Endothelial cell of umbilical vein (primary cell): ENCODE measurements around the gene ACVRL1. TPM values are rescaled to one million over a fixed set of nuclear protein-coding genes. Genes with fewer than 3 reads are reported as not detected.

Source experiments
- BruUV-seq: library from RNA; stranded (reverse); fragments of 400-500 nt; replicated peaks from 2 replicates; lab custom pipeline; 2021; lab: Mats Ljungman, UMichigan
- CTCF ChIA-PET: fragments of 300-600, 350-600 bp; sonication (Branson Sonifier 250); formaldehyde crosslinking; loops from one replicate; lab custom pipeline; 2021; ENCODE audit warnings: antibody characterized with exemption, inconsistent platforms; lab: Charles Lee
- POLR2A ChIA-PET: fragments of 300-600, 350-600 bp; sonication (Branson Sonifier 250); formaldehyde crosslinking; loops from one replicate; lab custom pipeline; 2021; ENCODE audit warnings: antibody characterized with exemption, inconsistent platforms; lab: Charles Lee
- DNase-seq: peaks from one replicate; pipeline ENCODE4 v3.0.0-alpha.2; 2011; ENCODE audit warnings: low read depth, low spot score
- FAIRE-seq: peaks from 2 replicates; lab custom pipeline; 2011; peaks lifted over from hg19 to GRCh38; lab: Jason Lieb, UNC
- H2AFZ ChIP-seq: 2 replicates; pipeline ENCODE4 v1.6.0; 2012; ENCODE audit warnings: low read depth, low read length, control low read depth, inconsistent platforms
- H3K27ac ChIP-seq: 2 replicates; pipeline ENCODE4 v1.5.1; 2011; ENCODE audit warnings: low read depth, mild to moderate bottlenecking, control low read depth, low read length, moderate library complexity; ENCODE audit not compliant: insufficient read depth
- H3K27me3 ChIP-seq, 2 experiments: 2 replicates each; pipeline versions ENCODE4 v1.6.0 to v1.6.1; 2011; ENCODE audit warnings: low read length in 2 of 2, mixed read lengths in 1 of 2; ENCODE audit not compliant: control insufficient read depth in 2 of 2, insufficient read depth in 2 of 2
- H3K36me3 ChIP-seq, 2 experiments: 2 replicates in 1 of 2; 3 replicates in 1 of 2; pipeline ENCODE4 v1.5.1; 2011; ENCODE audit warnings: low read length in 2 of 2, mild to moderate bottlenecking in 1 of 2, moderate library complexity in 1 of 2; ENCODE audit not compliant: control insufficient read depth in 2 of 2, insufficient read depth in 2 of 2; ENCODE audit errors: extremely low read depth in 1 of 2
- H3K4me1 ChIP-seq: 3 replicates; pipeline ENCODE4 v1.5.1; 2011; ENCODE audit warnings: mild to moderate bottlenecking, low read length; ENCODE audit not compliant: control insufficient read depth, insufficient read depth; ENCODE audit errors: extremely low read depth
- H3K4me2 ChIP-seq: 2 replicates; pipeline ENCODE4 v1.6.1; 2011; ENCODE audit warnings: low read length, control low read depth, mixed read lengths; ENCODE audit not compliant: insufficient read depth
- H3K4me3 ChIP-seq, 3 experiments: fragments of 200-600 bp in 1 of 3; sonication (generic), shearing (Covaris generic) in 1 of 3; replicated peaks in 1 of 3; 2 replicates each; pipeline ENCODE4 v1.5.1; 2011 to 2016; ENCODE audit warnings: control low read depth in 3 of 3, low read length in 3 of 3, mild to moderate bottlenecking in 2 of 3, inconsistent platforms in 1 of 3, low read depth in 1 of 3, moderate library complexity in 1 of 3; ENCODE audit not compliant: insufficient read depth in 1 of 3
- H3K79me2 ChIP-seq: 2 replicates; pipeline ENCODE4 v1.6.0; 2012; ENCODE audit warnings: low read length, inconsistent platforms; ENCODE audit not compliant: control insufficient read depth, insufficient read depth
- H3K9ac ChIP-seq: replicated peaks from 2 replicates; pipeline ENCODE3; 2011; ENCODE audit warnings: low read length, control low read depth; ENCODE audit not compliant: insufficient read depth; ENCODE audit errors: extremely low read depth
- H3K9me1 ChIP-seq: replicated peaks from 3 replicates; pipeline ENCODE4 v1.6.0; 2011; ENCODE audit warnings: mild to moderate bottlenecking, low read length; ENCODE audit not compliant: control insufficient read depth, insufficient read depth; ENCODE audit errors: extremely low read depth
- H3K9me3 ChIP-seq: replicated peaks from 2 replicates; pipeline ENCODE4 v1.5.1; 2012; ENCODE audit warnings: low read length, inconsistent platforms; ENCODE audit not compliant: control insufficient read depth, insufficient read depth
- H4K20me1 ChIP-seq: replicated peaks from 2 replicates; pipeline ENCODE3; 2011; ENCODE audit warnings: mild to moderate bottlenecking, low read length; ENCODE audit not compliant: control insufficient read depth, insufficient read depth; ENCODE audit errors: extremely low read depth
- GATA2 ChIP-seq: IDR thresholded peaks from 2 replicates; pipeline ENCODE4 v1.7.0; 2011; ENCODE audit warnings: low read depth, mild to moderate bottlenecking, moderate library complexity, mixed read lengths, low read length; ENCODE audit not compliant: insufficient read length, insufficient read depth
- JUN ChIP-seq: IDR thresholded peaks from 2 replicates; pipeline ENCODE4 v1.6.1; 2011; ENCODE audit warnings: borderline replicate concordance, low read depth; ENCODE audit not compliant: insufficient read length, insufficient read depth
- MYC ChIP-seq: IDR thresholded peaks from one replicate; pipeline ENCODE4 v1.6.1; 2011; ENCODE audit warnings: mild to moderate bottlenecking, low read depth, low read length
- POLR2AphosphoS5 ChIP-seq: IDR thresholded peaks from 2 replicates; pipeline ENCODE4 v1.6.1; 2012; ENCODE audit warnings: low read depth, mild to moderate bottlenecking, control low read depth, low read length, moderate library complexity; ENCODE audit not compliant: insufficient read depth
- dilution Hi-C: fragments of 300-500 bp; cut with MboI; formaldehyde crosslinking; loops from one replicate; pipeline ENCODE4 v1.15.0; 2019; ENCODE audit warnings: low sequenced_read_pairs; ENCODE audit not compliant: extremely low pct_ligation_motif_present
- intact Hi-C: fragments of 100-400 bp; cut with micrococcal nuclease; formaldehyde crosslinking; loops from one replicate; pipeline ENCODE4 v1.10.0; 2022
- polyA plus RNA-seq, 4 experiments: library from polyadenylated mRNA; depleted of rRNA in 3 of 4; stranded (reverse) in 3 of 4; unstranded in 1 of 4; fragments of >200 nt; gene quantifications; 2 replicates each; pipeline versions ENCODE4 v1.2.1 to v1.2.3, GENCODE V29; 2011 to 2012; ENCODE audit warnings: missing spikeins in 1 of 4
- total RNA-seq: library from RNA; stranded (reverse); gene quantifications from 2 replicates; pipeline ENCODE4 v1.2.3, GENCODE V29; 2021

Gene ACVRL1
- total and polyA plus RNA-seq, 2 donors (not counting 3 experiments of a cell fraction or from before 2014, with no cell fraction given) = 355 to 404 TPM

GRCh38 chr12:51871918-51872688 is 35.2 kb upstream of the ACVRL1 start:
- Histone ChIP-seq H3K36me3 (no peaks in the 10 kb centered on the region), H3K4me3 (no peak overlapping the region), H4K20me1 (no peaks in the 10 kb centered on the region), H3K9ac (no peak overlapping the region), H3K9me1 (no peaks in the 10 kb centered on the region), H3K9me3 (no peaks in the 10 kb centered on the region), H3K27me3 (no peaks in the 10 kb centered on the region), H3K79me2 (no peaks in the 10 kb centered on the region), H2AFZ (no peak overlapping the region), H3K4me1 (peaks cover 6% of the 10 kb centered on the region), H3K4me2 (no peak overlapping the region), H3K27ac (no peak overlapping the region)
- dilution Hi-C loops (no loop called here), intact Hi-C loops (loop anchor here (10.0 kb wide), 1 partner anchor 187 kb away; no protein-coding TSS in a partner anchor)
- CTCF ChIA-PET = interaction anchor here (1.9 to 5.0 kb wide), 5 partner anchors 9 to 452 kb away, joined by 8 to 105 read pairs (median 34); partner anchors contain the start of gene FIGNL2
- POLR2A ChIA-PET = no interaction called here
- DNase-seq (no peak), FAIRE-seq (no peak)
- TF ChIP-seq POLR2AphosphoS5 = no peak
- no peak for TF ChIP-seq JUN
- no peak for TF ChIP-seq MYC
- BruUV-seq = no TSS peak

DNA sequence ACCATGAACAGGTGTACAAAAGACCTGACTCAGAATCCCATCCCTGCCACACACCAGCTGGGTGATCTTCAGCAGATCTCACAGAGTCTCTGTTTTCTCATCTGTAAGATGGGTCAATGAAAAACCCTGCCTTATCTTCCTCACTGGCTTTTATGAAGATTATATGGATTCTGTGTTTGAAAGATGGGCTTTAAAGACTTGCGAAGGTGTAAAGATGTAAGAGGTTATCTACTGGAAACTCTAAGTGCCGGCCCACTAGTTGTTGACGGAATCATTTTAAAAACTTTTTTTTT is 34.7 kb upstream of the ACVRL1 start:
- no peak for TF ChIP-seq POLR2AphosphoS5
- TF ChIP-seq GATA2 = no peak
- no peaks in the 10 kb centered on the region for H3K9me3 ChIP-seq
- H3K27me3 ChIP-seq = no peaks in the 10 kb centered on the region
- no peak overlapping the region for H3K27ac ChIP-seq
- DNase-seq (no peak), FAIRE-seq (no peak)
- BruUV-seq = no TSS peak
- H3K4me3 ChIP-seq = no peak overlapping the region
- dilution Hi-C loops = no loop called here
- ChIA-PET CTCF (interaction anchor here (1.2 to 5.0 kb wide), 6 partner anchors 9 to 452 kb away, joined by 5 to 105 read pairs (median 43); partner anchors contain the start of gene FIGNL2), POLR2A (no interaction called here)
- H3K79me2 ChIP-seq = no peaks in the 10 kb centered on the region
- no peaks in the 10 kb centered on the region for H3K9me1 ChIP-seq
- intact Hi-C loops = loop anchor here (10.0 kb wide), 1 partner anchor 188 kb away; no protein-coding TSS in a partner anchor
- H3K36me3 ChIP-seq = no peaks in the 10 kb centered on the region
- no peak overlapping the region for H2AFZ ChIP-seq
- H4K20me1 ChIP-seq = no peaks in the 10 kb centered on the region
- no peak overlapping the region for H3K4me2 ChIP-seq
- H3K4me1 ChIP-seq = peaks cover 6% of the 10 kb centered on the region
- H3K9ac ChIP-seq = no peak overlapping the region
